Stimulated activated CD4-positive, alpha-beta T cell treated with anti-CD3 and anti-CD28 coated beads, Interleukin-12 subunit alpha, Interleukin-12 subunit beta, amount 100 ng/mL, for 24 hours (primary cell): ENCODE measurements around the gene RORC.
A peak's percentile ranks its signal among the peaks of the same experiment; 100 is the strongest.
"Not testable (repeated sequence)": the region's sequence is repeated elsewhere in the genome, so short reads cannot be mapped to it uniquely, and the experiment has no call there.

Experiments used
- DNase-seq, 2 experiments: peaks; one replicate each; pipeline ENCODE4 v3.0.0-alpha.2; 2020; ENCODE audit warnings: low read depth in 2 of 2

The RORC gene

DNA sequence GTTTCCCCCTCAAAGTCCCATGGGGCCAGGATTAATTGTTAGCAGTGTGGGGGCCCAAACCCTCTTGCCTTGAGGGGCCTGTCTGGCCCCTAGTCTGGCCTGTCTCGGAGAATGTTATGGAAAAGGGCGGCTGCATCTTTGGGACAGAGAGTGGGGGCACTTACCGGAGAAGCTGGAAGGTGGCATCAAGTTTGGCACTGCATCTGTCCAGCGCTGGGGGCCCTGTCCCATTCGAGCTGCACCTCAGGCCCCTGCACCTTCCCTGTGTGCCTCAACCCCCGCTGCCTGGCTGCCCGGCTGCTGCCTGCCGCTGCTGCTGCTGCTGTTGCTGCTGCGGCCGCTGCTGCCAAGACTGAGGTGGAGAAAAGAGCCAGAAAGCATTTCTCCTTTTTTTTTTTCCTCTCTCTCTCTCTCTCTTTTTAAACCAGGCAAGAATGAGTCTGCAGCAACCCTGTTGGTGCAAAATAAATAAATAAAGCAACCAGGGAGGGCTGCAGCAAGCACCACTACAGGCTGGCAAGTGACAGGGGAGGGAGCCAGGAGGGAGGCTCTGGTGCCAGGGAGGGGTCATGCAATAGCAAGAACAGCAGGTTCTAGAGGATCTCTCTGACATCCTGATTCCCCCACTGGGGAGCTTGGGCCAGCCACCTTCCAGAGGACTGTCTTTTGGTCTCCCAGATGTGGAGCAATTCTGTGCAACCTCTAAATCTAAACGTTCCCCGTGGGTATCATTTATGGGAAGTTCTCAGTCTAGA, 26.4 kb downstream of the RORC start, which contains the start of gene LINGO4:
TSS of gene LINGO4 (minus strand) at position 354 of the 755 bp plus-strand sequence. CDS start 2,715 bp downstream, outside the sequence.
- DNase-seq, result no peak

DNA sequence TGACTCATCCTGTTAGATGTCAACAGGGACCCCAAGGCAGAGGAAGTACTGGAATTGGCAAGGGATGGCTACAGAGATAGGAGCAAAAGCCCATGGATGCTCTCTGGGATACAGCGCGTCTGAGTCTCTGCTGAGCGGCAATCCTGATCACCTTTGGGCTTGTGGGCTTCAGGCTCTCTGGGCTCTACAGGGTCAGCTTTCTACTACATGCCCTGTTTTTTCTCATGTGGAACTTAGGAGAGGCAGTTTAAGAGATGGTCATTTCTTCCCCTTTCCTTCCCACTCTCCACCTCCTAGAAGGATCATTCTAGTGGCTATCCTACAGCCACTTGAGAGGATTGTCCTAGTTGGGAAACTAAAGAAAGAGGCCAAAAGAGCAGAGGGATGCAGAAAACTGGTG, 27.7 kb downstream of the RORC start:
- DNase-seq, result no peak

DNA sequence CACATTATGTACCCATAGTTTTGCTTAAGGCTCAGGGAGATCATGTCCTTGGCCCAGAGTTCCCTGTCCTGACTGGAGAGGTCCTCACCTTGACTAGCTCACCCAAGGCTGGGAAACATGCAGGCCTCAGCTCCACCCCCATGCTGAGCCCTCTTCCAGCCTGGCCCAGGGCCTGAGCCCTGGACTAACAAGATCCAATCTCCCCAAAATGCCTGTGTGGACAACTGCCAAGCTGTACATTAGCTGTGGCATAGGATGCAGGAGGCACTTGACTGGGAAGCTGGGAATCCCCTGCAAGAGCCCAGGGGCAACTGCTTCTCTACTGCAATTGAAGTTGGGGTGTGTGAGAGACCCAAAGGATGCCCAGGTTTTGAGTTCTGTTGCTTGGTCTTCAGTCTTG, 28.4 kb downstream of the RORC start:
- DNase-seq, result no peak

DNA sequence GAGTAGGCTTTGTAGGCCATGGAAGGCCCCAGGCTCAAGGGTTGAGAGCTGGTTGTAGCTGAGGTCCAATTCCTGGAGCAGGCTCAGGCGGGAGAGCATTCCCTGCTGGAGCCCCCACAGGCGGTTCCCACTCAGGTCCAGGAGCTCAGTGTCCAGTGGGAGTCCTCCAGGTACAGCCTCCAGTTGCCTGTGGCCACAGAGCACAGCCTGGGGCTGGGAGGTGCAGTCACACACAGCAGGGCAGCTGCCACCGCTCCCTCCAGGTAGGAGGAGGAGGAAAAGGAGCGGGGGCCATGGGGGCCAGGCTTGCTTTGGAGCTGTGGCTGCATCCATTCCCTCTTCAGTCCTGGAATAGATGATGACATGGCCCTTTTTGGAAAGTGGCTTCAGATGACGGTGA, 29.2 kb downstream of the RORC start:
- DNase-seq, result no peak

DNA sequence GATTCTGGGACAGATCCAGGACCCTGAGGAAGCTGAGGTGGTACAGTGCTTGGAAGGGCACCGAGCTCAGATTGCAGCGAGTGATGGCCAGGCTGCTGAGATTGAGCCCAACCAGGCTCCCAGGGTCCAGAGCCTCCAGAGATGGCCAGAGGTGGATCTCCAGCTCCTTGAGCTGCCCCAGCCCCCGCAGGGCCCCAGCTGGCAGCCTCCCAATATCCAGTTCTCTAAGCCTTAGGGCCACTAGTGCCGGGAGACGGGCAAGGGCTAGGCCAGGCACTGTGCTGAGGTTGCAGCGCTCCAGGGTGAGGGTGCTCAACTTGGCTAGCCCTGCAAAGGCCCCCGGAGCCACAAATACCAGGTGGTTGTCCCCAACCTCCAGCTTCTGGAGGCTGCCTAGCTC, 29.8 kb downstream of the RORC start:
- no peak for DNase-seq

DNA sequence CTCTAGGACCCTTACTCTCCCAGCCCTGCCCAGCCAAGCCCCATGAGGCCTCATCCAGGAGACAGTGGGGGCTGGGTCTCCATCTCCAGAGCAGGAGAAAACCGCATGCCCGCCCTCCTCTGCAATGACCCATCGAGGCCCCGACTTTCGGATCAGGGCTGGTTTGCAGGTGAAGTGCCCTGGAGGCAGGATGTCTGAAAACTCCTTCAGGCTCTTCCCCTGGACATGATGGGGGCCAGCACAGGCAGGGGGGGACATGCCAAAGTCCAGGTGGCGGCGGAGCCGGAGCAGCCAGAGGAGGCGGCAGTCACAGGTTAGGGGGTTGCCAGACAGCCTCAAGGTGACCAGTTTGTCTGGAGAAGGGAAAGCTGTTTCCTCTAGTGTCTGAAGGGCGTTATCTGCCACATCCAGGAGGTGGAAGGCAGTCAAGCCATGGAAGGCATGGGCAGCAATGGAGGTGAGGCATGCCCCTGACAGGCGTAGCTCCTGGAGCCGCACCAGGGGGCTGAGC, 30.2 kb downstream of the RORC start:
- DNase-seq, result no peak

DNA sequence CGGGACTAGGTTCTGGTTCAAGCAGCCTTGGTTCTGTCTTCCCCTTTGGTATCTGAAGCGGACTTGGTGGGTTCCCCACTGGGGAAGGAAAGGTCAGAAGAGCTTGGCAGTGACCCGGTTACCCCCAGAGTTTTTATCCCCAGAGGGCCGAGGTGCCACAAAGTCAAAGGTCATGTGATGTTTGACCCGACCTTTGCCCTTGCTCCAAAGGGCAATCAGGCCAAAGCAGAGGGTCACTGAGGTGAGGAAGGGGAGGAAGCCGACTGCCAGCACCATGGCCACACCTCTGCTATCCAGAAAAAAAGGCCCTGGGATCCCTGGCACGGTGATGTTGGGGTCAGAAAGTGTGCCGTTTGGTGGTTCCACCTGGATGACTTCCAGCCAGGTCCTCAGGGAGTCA, 30.8 kb downstream of the RORC start:
- no peak for DNase-seq

DNA sequence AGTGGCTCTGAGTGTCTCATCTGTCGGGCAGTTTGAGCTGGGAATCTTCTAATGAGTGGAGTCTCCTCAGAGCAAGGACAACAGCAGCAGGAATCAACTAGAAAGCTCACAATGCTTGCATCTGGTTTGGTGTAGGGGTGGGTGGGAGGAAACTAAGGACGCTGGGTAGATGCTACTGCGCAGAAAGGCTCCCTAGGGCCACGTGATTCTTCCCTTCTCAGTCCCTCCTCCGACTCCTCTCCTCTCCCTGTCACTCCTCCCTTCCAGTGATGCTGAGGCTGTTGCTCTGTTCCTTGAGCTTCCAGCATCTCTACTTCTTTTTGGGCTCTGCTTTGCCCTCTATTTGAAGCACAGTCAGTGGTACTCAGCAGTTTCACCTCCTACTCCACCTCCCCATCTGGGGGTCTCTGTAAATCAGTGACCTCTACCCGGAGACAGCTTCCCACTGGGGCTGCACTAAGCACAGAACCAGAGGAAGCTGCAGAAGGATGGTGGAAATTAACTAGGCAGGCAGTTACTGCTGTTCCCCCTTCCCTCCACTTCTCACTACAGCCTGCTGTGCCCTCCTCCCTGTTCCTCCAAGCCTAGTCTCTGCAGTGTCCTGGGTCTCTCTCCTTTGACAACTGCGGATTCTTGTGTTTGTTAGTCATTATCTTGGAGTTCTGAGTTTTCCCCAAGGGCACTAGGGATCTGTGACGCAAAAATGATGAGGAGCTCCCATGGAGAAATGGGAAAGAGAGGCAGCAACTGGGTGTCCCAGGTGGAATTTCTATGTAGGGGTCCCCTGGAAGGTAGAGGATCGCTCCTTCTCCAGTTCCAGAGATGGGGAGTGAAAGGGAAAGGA, 32.2 kb downstream of the RORC start:
- DNase-seq, result no peak

DNA sequence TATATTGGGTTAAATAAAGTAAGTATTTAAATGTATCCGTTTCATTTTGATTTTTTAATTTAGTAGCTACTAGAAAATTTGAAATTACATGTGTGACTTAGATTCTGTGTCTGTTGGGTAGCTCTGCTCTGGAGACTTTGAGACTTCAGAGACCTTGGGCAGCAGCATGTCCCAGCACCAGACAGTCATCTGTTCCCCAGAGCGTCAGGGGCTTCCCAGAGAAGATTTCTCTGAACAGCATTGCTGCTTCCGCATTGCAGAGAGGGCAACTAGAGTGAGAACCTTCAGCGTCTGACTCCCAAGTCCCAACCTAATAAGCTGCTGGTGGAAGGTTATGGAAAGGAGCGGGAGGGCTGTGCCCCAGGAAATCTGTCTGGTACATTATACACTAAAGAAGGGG, 33.0 kb downstream of the RORC start:
- no peak for DNase-seq

DNA sequence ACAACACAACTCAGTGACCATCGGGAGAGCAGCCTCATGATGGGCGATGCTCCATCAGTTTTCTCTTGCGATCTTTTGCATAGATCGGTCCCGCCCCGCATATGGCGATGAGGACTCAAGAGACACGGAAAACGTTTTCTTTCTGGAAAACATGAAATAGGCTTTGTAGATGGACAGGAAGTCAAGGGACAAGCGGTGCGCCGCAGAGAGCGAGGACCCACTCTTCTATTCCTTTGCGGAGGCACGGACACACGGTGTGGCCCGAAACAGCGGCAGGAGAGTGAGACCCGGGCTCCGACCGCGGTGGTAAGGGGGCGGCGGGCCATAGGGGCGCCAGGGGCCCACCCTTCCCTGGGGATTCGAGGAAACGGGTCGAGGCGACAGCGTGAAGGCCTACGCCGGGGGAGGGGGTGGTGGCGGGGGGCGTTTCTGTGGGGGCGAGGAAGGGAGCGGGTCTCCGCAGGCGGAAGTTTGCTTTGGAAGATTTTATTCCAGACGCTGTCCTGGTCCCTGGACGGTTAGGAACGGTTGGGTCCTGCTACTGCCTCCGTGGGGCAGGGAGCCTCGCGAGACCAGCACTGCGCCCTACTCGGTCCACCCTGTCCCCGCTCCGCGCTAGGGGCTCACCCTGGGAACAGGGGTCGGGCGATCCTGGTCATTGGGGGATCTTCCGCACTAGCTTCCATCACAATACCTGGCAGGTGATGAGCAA, 40.5 kb downstream of the RORC start:
- no peak for DNase-seq

DNA sequence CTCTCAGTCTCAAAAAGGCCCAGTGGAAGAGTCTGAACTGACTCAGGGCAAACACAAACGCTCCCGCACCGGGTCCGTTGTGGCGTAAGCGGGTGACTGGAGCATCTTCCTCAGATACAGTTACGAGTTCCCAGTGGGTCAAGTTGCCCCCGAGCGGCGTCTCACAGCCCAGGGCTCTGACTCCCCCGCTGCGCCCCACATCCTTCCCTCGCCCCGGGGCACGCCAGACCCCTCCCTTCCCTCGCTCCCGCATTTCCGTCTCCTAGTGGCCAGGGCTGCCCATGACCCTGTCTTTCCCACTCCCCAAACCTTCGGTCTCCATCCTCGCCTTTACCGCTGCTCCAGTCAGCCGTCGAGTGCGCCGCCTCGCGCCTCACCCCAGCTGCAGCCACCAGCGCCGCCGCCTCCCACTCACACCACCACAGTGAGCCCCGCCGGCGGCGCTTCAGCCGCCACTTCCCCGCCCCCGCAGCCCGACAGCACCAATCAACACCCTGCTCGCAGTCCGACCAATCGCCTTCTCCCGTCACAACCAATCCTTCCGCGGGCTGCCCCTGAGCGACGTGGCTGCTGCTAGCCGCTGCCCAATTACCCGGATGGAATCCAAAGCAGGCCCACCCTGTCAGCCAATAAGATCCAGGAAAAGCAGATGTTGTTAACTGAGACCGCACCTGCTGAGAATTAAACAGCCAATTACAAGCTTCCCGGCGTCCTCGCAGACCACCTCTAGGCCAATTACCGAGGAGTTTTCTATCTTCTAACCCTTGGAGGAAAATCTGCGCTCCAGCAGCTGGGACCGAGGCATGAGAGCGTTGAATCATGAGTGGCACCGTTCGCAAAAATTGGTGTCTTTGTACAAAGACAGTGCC, 41.3 kb downstream of the RORC start, which contains the start of gene TDRKH:
TSS of gene TDRKH (minus strand) at position 430 of the 869 bp plus-strand sequence. CDS start 7,478 bp downstream, outside the sequence.
- DNase-seq, result peak; percentile 95 to 98

DNA sequence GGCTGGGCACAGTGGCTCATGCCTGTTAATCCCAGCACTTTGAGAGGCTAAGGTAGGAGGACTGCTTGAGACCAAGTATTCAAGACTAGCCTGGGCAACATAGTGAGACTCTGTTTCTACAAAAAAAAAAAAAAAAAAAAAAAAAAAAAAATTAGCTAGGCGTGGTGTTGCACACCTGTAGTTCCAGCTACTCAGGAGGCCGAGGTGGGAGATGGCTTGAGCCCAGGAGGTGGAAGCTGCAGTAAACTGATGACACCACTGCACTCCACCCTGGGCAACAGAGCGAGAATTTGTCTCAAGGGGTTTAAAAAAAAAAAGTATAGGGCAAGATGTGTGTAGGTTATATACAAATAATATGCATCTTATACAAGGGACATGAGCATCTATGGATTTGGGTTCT, 43.9 kb downstream of the RORC start:
- DNase-seq, result no peak

DNA sequence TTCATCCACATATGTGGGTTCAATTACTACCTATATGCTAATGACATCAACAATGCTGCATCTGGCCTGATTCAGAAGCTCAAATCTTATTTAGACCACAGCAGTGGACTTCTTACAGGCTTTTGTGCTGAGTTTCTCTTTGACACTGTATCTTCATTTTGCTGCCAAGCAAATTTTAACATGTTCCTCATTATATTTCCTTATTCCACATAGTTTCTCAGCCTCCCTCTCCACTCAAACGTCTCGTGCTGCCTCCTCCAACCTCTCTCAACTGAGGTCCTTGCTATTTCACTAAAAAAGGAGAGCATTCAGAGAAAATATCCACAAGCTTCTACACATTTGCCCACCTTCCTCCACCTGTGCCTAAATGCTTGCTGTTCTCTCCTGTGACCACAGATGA, 47.8 kb downstream of the RORC start:
- DNase-seq, result no peak

DNA sequence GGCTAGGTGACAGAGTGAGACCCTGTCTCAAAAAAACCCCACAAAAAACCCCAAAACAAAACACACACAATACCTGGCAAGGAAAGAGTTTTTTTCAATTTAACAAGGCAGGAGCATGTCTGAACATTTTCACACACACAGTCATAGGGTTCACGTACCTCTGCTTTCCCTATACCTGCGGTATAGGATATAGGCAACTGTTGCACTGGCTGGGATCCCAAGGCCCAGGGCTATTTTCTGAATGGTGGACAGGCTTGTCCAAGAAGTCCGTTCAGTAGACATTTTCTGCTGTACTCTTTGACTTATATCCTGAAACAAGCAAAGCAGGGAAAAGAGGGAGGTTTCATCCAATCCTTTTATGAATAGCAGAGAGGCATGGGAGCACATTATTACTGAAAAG, 48.9 kb downstream of the RORC start:
- DNase-seq, result no peak

DNA sequence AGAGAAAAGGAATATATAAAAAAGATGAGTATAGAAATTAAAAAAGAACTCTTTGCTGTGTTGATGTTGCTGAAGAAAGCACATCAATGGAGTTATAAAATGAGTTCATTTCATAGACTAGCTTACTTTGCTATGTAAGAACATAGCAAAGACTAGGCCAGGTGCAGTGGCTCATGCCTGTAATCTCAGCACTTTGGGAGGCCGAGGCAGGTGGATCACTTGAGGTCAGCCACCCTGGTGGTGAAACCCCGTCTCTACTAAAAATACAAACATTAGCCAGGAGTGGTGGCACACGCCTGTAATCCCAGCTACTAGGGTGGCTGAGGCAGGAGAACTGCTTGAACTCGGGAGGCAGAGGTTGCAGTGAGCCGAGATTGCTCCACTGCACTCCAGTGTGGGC, 49.6 kb downstream of the RORC start:
- not testable (repeated sequence) for DNase-seq

DNA sequence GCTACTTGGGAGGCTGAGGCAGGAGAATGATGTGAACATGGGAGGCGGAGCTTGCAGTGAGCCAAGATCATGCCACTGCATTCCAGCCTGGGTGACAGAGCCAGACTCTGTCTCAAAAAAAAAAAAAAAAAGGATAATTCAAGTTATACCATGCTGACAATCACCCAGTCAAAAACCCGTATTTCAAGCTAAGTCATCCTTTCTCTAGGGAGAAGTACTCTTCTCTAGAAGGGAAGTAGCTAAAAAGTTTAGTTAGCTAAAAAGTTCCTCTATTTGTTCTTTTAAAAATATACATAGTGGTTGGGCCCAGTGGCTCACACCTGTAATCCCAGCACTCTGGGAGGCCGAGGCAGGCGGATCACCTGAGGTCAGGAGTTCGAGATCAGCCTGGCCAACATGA, 50.9 kb downstream of the RORC start:
- DNase-seq, result not testable (repeated sequence)

DNA sequence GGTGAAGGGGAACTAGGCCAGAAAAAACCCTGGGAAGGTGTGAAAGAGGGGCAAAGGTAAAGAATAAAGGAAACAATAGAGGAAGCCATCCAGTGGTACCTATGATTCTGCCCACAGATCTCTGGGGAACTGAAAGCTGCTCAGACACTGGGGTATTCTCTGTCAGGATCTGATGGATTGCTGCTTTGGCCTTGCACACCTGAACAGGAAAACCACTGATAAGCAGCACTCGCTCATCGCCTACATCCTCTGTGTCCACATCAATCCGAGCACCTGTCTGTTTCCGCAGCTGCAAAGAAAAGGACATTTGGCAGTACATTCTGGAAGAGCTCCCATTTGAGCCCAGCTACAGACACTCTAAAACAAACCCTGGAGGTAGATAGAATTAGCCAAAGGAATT, 51.8 kb downstream of the RORC start:
- DNase-seq, result no peak

DNA sequence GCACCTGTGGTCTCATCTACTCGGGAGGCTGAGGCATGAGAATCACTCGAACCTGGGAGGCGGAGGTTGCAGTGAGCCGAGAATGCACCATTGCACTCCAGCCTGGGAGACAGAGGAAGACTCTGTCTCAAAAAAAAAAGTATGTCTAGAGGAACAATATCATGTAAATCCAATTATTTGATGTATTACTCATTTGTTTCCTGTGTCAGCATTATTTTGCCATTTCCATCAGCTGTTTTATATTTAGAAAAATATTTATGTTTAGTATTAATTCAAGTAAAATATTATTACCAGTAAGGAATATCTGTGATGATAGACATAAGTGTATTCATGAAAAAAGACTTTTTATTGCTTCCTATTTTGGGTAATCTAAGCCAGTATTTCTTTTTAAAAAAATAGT, 54.3 kb downstream of the RORC start:
- no peak for DNase-seq

DNA sequence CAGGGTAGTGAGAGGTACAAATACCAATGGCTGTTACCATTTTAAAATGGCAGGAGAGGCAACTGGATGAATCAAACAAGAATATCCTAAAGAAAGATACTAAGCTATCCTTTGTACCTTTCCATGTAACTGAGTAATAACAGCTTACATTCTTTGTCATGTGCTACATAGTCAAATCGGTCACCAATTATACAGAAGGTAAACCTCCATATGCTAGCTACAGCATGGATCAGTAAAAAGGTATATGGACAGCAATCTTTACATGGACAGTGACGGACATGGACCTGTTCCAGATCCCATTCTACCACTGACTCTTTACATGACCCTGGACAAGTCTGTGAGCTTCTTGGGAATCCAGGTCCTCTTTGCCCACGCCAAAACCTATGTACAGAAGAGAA, 54.9 kb downstream of the RORC start:
- DNase-seq, result no peak

DNA sequence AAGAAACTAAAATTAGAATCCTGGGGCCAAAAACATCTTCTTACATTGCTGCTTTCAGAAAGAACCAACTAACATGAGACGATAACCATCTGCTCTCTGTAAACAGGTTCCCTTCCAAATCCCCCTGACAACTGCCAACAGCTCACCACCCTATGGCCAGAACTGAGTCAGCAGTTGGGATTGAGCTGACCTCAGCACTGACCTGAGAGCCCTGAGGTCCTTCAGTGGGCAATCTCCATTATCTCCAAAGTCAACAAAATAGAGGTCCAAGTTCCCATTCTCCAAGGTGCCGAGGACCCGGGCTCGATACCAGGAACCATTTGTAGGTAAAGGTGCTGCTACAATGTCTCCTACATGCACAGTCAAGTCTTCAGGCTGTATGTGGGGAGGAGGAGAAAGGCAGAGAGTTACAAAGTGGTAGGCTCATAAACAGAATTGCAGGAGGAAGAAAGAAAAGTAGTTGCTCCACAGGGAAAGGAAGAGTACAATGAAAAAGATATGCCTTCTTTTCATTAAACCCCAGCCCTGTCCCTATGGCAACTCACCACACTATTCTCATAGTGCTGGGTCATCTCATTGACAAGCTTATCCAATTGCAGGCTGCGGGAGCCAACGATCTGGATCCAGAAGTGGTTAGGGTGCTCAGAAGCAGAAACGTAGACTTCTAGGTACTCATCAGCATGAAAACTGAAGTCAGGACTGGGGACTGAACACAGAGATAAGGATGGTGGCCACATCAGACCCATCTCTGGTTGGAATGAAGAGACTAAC, 55.5 kb downstream of the RORC start:
- no peak for DNase-seq
